IPS-15b (cell line): ENCODE data around the gene MRGPRX3.

ENCODE experiments used
- H3K27me3 ChIP-seq: one replicate; pipeline ENCODE4 v1.6.1; 2013; ENCODE audit warnings: low read length; ENCODE audit not compliant: control insufficient read depth, insufficient read depth
- H3K36me3 ChIP-seq: one replicate; pipeline ENCODE4 v1.6.1; 2013; ENCODE audit warnings: low read length; ENCODE audit not compliant: control insufficient read depth, insufficient read depth
- H3K4me1 ChIP-seq: one replicate; pipeline ENCODE4 v1.6.1; 2013; ENCODE audit warnings: mild to moderate bottlenecking, low read length; ENCODE audit not compliant: control insufficient read depth, insufficient read depth
- H3K4me3 ChIP-seq: one replicate; pipeline ENCODE4 v1.5.1; 2013; ENCODE audit warnings: low read depth, low read length
- H3K9ac ChIP-seq: one replicate; pipeline ENCODE4 v1.6.1; 2013; ENCODE audit warnings: low read depth, mild to moderate bottlenecking, low read length
- H3K9me3 ChIP-seq: one replicate; pipeline ENCODE4 v1.6.1; 2013; ENCODE audit warnings: mild to moderate bottlenecking, low read length; ENCODE audit not compliant: control insufficient read depth, insufficient read depth

MRGPRX3 gene

GRCh38 chr11:18172666-18173065 is 40.3 kb downstream of the MRGPRX3 start, which contains the start of gene MRGPRX4:
TSS of gene MRGPRX4 (plus strand) at chr11:18172837. CDS start at chr11:18173257, 420 bp downstream.
- Histone ChIP-seq H3K4me3 (no peak within 1 kb of the TSS), H3K4me1 (no peaks in the 10 kb centered on the region), H3K9me3 (no peaks in the 10 kb centered on the region), H3K9ac (no peak within 1 kb of the TSS), H3K27me3 (no peaks in the 10 kb centered on the region), H3K36me3 (no peaks in the 10 kb centered on the region)

GRCh38 chr11:18173225-18173866 is 41.0 kb downstream of the MRGPRX3 start:
- no peaks in the 10 kb centered on the region for H3K36me3 ChIP-seq
- H3K9ac ChIP-seq, result no peak overlapping the region
- no peaks in the 10 kb centered on the region for H3K27me3 ChIP-seq
- no peaks in the 10 kb centered on the region for H3K9me3 ChIP-seq
- H3K4me1 ChIP-seq, result no peaks in the 10 kb centered on the region
- no peak overlapping the region for H3K4me3 ChIP-seq
